Coronary artery (tissue), 2 donors: ENCODE data around the gene FOCAD.

Source experiments
- DNase-seq: peaks from one replicate; pipeline ENCODE4 v3.0.0-alpha.2; 2017; ENCODE audit warnings: low spot score
- H3K27ac ChIP-seq, 2 donors: fragments of 200-600 bp; sonication (generic); one replicate each; pipeline ENCODE4 v1.5.1; 2016 to 2019
- H3K4me3 ChIP-seq: fragments of 200-600 bp; sonication (generic); 2 replicates; pipeline ENCODE4 v1.5.1; 2016; ENCODE audit warnings: mild to moderate bottlenecking, moderate library complexity
- CTCF ChIP-seq: fragments of 200-600 bp; sonication (generic); IDR thresholded peaks from one replicate; pipeline ENCODE4 v1.5.1; 2019; ENCODE audit warnings: antibody characterized with exemption

Gene FOCAD

GRCh38 chr9:20978249-20978648 is 294.2 kb downstream of the FOCAD start:
- Histone ChIP-seq H3K4me3 (no peak overlapping the region), H3K27ac (no peak overlapping the region)
- DNase-seq: no peak
- no peak for TF ChIP-seq CTCF

DNA sequence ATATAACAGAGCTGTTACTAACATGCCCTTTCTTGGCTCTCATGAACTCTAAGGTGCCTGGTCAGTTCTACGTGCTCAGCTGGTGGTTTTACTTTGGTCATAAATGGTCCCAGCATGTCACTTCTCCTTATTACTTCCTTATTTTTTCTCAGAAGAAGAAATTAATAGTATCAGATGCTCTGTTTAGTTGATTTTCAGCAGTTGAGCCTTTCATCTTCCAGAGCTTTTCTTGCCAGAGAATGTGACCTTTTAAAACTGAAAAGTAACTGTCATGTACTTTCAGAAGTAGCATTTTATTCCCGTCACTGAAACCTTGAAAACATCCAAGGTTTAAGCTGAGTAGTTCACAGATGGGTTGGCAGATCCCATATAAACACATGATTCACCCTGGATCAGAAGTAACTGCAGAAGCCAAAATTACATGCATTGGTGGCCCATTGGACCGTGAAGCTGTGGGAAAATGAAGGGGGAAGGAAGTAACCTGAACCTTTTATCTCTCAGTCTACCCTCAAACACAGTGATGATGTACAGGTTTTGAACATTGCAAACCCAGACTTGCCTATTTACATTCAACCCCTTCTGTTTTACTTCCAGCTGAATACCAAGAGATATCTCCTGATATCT is 296.9 kb downstream of the FOCAD start:
- no peak for TF ChIP-seq CTCF
- H3K27ac ChIP-seq: peak overlapping the region; percentile 29 to 85
- no peak for DNase-seq
- peak overlapping the region; percentile 35 for H3K4me3 ChIP-seq

GRCh38 chr9:20981486-20981885 is 297.4 kb downstream of the FOCAD start:
- peak overlapping the region; percentile 29 to 85 for H3K27ac ChIP-seq
- no peak for TF ChIP-seq CTCF
- no peak for DNase-seq
- H3K4me3 ChIP-seq: peak overlapping the region; percentile 35

- H3K27ac ChIP-seq: no peak overlapping the region
- no peak for DNase-seq
- no peak for TF ChIP-seq CTCF
- H3K4me3 ChIP-seq: no peak overlapping the region
These were observed 300.4 kb downstream of the FOCAD start for GRCh38 chr9:20984506-20984905.

- Histone ChIP-seq H3K4me3 (no peak overlapping the region), H3K27ac (no peak overlapping the region)
- no peak for TF ChIP-seq CTCF
- DNase-seq: no peak
These were observed 302.0 kb downstream of the FOCAD start for GRCh38 chr9:20985851-20986600.

DNA sequence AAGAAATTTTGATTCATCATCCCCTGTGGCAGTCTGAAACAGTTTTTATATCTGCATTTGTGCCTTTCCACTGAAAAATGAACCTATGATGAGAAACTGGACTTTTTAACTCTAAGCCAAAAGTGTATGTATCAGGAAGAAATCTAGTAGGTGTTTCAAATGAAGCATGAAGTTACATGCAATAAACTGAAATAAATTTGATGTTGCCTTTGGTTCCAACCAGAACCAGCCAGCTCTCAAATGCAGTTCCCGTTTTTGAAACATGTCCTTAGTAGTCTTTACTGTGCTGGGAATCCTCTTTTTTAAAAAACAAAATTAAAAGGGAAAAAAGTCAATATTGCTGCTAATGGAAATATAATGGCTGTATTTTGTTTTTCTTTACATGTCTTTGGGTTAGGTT is 303.5 kb downstream of the FOCAD start:
- TF ChIP-seq CTCF: no peak
- no peak overlapping the region for H3K4me3 ChIP-seq
- no peak for DNase-seq
- H3K27ac ChIP-seq: no peak overlapping the region

DNA sequence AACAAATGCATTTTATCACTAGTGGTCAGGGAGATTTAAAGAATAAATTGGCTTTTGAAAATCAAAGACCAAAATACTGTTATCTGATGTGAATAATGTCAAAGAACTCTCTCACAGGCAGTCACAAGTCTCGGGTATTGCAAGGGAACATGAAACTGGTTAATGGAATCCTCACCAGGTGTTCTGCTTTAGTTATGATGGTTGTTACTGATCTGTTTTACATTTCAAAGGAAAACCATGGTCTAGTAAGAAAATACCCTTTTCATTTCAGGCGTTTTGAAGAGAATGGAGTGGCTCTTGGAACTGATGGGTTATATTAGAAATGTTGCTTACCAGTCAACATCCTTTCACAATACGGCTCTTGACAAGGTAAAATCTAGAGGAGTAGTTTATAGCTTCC is 304.0 kb downstream of the FOCAD start:
- TF ChIP-seq CTCF: no peak
- no peak for DNase-seq
- no peak overlapping the region for H3K27ac ChIP-seq
- H3K4me3 ChIP-seq: no peak overlapping the region
